DOHH2 (cell line): Measurements from ENCODE around the gene IL22RA1.
A peak's percentile ranks its signal among the peaks of the same experiment; 100 is the strongest.

Source experiments
- H3F3A ChIP-seq: fragments of 200-600 bp; sonication (generic), shearing (Covaris generic); 2 replicates; pipeline ENCODE4 v1.6.0; 2016; ENCODE audit warnings: antibody characterized with exemption, mild to moderate bottlenecking; ENCODE audit not compliant: control insufficient read depth, insufficient read depth
- H3K27ac ChIP-seq: fragments of 200-600 bp; sonication (generic); 2 replicates; pipeline ENCODE4 v1.5.1; 2014; ENCODE audit warnings: low read depth, mild to moderate bottlenecking, low read length, moderate library complexity
- H3K27me3 ChIP-seq: fragments of 200-600 bp; sonication (generic); 2 replicates; pipeline ENCODE4 v1.6.1; 2014; ENCODE audit warnings: mild to moderate bottlenecking, low read length, mixed read lengths; ENCODE audit not compliant: control insufficient read depth
- H3K36me3 ChIP-seq: fragments of 200-600 bp; sonication (generic); 2 replicates; pipeline ENCODE4 v1.6.1; 2014; ENCODE audit warnings: mild to moderate bottlenecking, low read length, moderate library complexity, mixed read lengths; ENCODE audit not compliant: control insufficient read depth
- H3K4me1 ChIP-seq: fragments of 200-600 bp; sonication (generic); 2 replicates; pipeline ENCODE4 v1.6.1; 2014; ENCODE audit warnings: mild to moderate bottlenecking, low read length, mixed read lengths; ENCODE audit not compliant: control insufficient read depth
- H3K4me2 ChIP-seq: fragments of 200-600 bp; sonication (generic); 2 replicates; pipeline ENCODE4 v1.6.0; 2014; ENCODE audit warnings: mild to moderate bottlenecking, low read length, moderate library complexity
- H3K4me3 ChIP-seq: fragments of 200-600 bp; sonication (generic); 2 replicates; pipeline ENCODE4 v1.5.1; 2014; ENCODE audit warnings: mild to moderate bottlenecking, low read length, mixed read lengths
- H3K79me2 ChIP-seq: fragments of 200-600 bp; sonication (generic); 2 replicates; pipeline ENCODE4 v1.6.1; 2014; ENCODE audit warnings: mild to moderate bottlenecking, low read length, mixed read lengths; ENCODE audit not compliant: control insufficient read depth
- H3K9me2 ChIP-seq: fragments of 200-600 bp; sonication (generic); replicated peaks from 2 replicates; pipeline ENCODE4 v1.6.1; 2014; ENCODE audit warnings: mild to moderate bottlenecking, low read length, mixed read lengths; ENCODE audit not compliant: control insufficient read depth
- H3K9me3 ChIP-seq: fragments of 200-600 bp; sonication (generic); 2 replicates; pipeline ENCODE4 v1.6.1; 2014; ENCODE audit warnings: antibody characterized with exemption, low read length, mixed read lengths; ENCODE audit not compliant: control insufficient read depth, insufficient read depth
- H4K20me1 ChIP-seq: fragments of 200-600 bp; sonication (generic); 2 replicates; pipeline ENCODE4 v1.6.0; 2014; ENCODE audit warnings: low read depth, mild to moderate bottlenecking, antibody characterized with exemption, low read length, moderate library complexity; ENCODE audit not compliant: control insufficient read depth, insufficient read depth
- EZH2phosphoT487 ChIP-seq: fragments of 200-600 bp; sonication (generic); IDR thresholded peaks from 2 replicates; pipeline ENCODE4 v1.6.1; 2017; ENCODE audit warnings: borderline replicate concordance, mild to moderate bottlenecking, antibody characterized with exemption, low read length, moderate library complexity, mixed read lengths
- TF ChIP-seq, protein P1 (sequence below): fragments of 200-600 bp; sonication (generic); IDR thresholded peaks from one replicate; pipeline ENCODE4 v1.5.1; 2014; ENCODE audit warnings: antibody characterized with exemption, mild to moderate bottlenecking, low read depth, low read length; ENCODE audit not compliant: poor library complexity, severe bottlenecking

The IL22RA1 gene

DNA sequence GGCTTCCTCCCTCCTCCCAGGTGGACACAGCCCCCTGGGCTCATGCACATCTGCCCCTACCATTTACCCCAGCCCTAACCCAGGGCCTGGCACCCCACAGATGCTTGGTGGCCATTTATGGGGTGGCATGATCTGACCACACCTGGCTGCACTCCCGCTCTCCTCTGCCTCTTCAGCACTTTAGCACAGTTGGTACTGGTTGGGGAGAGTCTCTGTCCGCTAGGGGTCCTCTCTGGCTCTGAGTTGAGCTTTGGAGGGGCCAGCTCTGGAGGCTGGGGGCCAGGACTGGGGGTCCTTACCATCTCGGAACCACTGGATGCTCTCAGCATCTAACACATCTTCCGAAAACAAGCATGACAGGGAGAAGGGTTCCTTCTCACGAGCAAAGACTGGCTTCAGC, 48.4 kb downstream of the IL22RA1 start:
- no peaks in the 10 kb centered on the region for H3K9me2 ChIP-seq
- H3K36me3 ChIP-seq: no peaks in the 10 kb centered on the region
- no peaks in the 10 kb centered on the region for H4K20me1 ChIP-seq
- H3K27me3 ChIP-seq: 0 out of 2 replicates have a peak, but pooled peaks cover 2% of the 10 kb centered on the region
- no peak overlapping the region for H3K4me3 ChIP-seq
- no peaks in the 10 kb centered on the region for H3F3A ChIP-seq
- H3K27ac ChIP-seq: no peak overlapping the region
- no peaks in the 10 kb centered on the region for H3K79me2 ChIP-seq
- TF ChIP-seq, protein P1, sequence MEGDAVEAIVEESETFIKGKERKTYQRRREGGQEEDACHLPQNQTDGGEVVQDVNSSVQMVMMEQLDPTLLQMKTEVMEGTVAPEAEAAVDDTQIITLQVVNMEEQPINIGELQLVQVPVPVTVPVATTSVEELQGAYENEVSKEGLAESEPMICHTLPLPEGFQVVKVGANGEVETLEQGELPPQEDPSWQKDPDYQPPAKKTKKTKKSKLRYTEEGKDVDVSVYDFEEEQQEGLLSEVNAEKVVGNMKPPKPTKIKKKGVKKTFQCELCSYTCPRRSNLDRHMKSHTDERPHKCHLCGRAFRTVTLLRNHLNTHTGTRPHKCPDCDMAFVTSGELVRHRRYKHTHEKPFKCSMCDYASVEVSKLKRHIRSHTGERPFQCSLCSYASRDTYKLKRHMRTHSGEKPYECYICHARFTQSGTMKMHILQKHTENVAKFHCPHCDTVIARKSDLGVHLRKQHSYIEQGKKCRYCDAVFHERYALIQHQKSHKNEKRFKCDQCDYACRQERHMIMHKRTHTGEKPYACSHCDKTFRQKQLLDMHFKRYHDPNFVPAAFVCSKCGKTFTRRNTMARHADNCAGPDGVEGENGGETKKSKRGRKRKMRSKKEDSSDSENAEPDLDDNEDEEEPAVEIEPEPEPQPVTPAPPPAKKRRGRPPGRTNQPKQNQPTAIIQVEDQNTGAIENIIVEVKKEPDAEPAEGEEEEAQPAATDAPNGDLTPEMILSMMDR: peak; percentile 34
- TF ChIP-seq EZH2phosphoT487: no peak
- H3K4me2 ChIP-seq: no peak overlapping the region
- H3K4me1 ChIP-seq: no peaks in the 10 kb centered on the region
- no peaks in the 10 kb centered on the region for H3K9me3 ChIP-seq

DNA sequence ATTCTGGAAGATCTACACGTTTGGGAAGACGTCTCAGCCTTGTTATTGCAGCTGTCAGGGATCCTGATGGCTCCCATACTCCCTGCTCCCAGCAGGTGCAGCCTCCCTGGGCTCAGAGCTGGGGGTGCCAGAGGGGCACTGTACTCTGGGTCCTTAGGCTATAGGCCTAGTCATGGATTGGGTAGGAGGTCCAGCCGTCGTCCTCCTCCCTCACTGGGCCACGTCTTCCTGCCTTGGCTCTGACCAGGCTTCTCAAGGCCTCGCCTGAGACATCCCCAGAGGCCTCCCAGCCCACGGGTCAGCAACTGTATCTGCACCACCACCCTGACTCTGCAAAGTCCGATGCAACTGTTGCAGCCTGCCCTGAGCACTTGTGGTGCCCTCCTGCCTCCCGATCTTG, 49.2 kb downstream of the IL22RA1 start:
- no peaks in the 10 kb centered on the region for H3K9me3 ChIP-seq
- H3K79me2 ChIP-seq: no peaks in the 10 kb centered on the region
- peaks cover 4% of the 10 kb centered on the region; the same call in 1 of the 2 replicates for H3K27me3 ChIP-seq
- no peak overlapping the region for H3K4me3 ChIP-seq
- no peaks in the 10 kb centered on the region for H3F3A ChIP-seq
- H3K27ac ChIP-seq: no peak overlapping the region
- TF ChIP-seq EZH2phosphoT487: no peak
- TF ChIP-seq, protein P1: no peak
- H3K9me2 ChIP-seq: no peaks in the 10 kb centered on the region
- H3K4me2 ChIP-seq: no peak overlapping the region
- H4K20me1 ChIP-seq: no peaks in the 10 kb centered on the region
- H3K4me1 ChIP-seq: no peaks in the 10 kb centered on the region
- H3K36me3 ChIP-seq: no peaks in the 10 kb centered on the region

DNA sequence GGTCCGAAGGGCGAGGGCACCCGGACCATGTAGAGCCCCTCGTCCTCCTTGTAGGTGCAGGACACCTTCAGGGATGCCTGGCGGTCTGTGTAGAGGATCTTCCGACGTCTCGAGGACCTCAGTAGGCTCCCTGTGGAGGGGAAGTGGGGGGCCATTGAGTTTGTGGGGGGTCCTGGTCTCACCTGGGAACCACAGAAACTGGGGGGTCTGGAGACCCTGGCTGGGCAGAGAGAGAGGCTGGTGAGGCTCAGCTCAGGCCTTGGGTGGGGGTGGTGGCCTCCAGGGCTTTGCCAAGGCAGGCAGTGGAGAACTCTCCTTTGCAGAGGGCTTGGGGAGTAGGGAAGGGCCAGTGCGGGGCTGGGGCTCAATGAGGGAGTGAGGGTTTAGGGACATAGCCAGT, 50.0 kb downstream of the IL22RA1 start:
- Histone ChIP-seq H3F3A (no peaks in the 10 kb centered on the region), H3K4me3 (no peak overlapping the region), H3K27ac (no peak overlapping the region), H3K9me3 (no peaks in the 10 kb centered on the region), H3K27me3 (peaks cover 5% of the 10 kb centered on the region; the same call in 1 of the 2 replicates), H3K79me2 (no peaks in the 10 kb centered on the region), H3K36me3 (no peaks in the 10 kb centered on the region), H3K4me2 (no peak overlapping the region), H3K9me2 (no peaks in the 10 kb centered on the region), H3K4me1 (no peaks in the 10 kb centered on the region), H4K20me1 (no peaks in the 10 kb centered on the region)
- no peak for TF ChIP-seq EZH2phosphoT487
- TF ChIP-seq, protein P1: no peak
